GM12878 (cell line): Measurements from ENCODE around the gene TOX2. TPM values are rescaled to one million over a fixed set of nuclear protein-coding genes. Genes with fewer than 3 reads are reported as not detected.

ENCODE experiments used
- BCL11A ChIP-seq: IDR thresholded peaks from 2 replicates; pipeline ENCODE4 v1.6.1; 2011; ENCODE audit warnings: low read depth, low read length
- CREM ChIP-seq: IDR thresholded peaks from 2 replicates; pipeline ENCODE4 v1.6.1; 2014; ENCODE audit warnings: antibody characterized with exemption, low read depth
- EED ChIP-seq: sonication (generic); IDR thresholded peaks from 2 replicates; pipeline ENCODE4 v1.6.1; 2016; ENCODE audit warnings: antibody characterized with exemption, low read depth
- EP300 ChIP-seq, 2 experiments: fragments of 150-350 bp in 1 of 2; IDR thresholded peaks; 2 replicates each; pipeline ENCODE4 v1.6.1; 2011 to 2012; ENCODE audit warnings: low read depth in 2 of 2, low read length in 2 of 2, borderline replicate concordance in 1 of 2, improper control_type of control experiment in 1 of 2, inconsistent platforms in 1 of 2; ENCODE audit not compliant: control insufficient read depth in 1 of 2
- IRF4 ChIP-seq: IDR thresholded peaks from 2 replicates; pipeline ENCODE4 v1.6.1; 2011; ENCODE audit warnings: low read depth, low read length
- MTA2 ChIP-seq: fragments of 450-650 bp; IDR thresholded peaks from 2 replicates; pipeline ENCODE4 v1.6.1; 2016; ENCODE audit warnings: low read depth, mild to moderate bottlenecking, moderate library complexity
- POLR2A ChIP-seq: IDR thresholded peaks from 2 replicates; pipeline ENCODE4 v1.6.1; 2011; ENCODE audit warnings: low read depth, mild to moderate bottlenecking, low read length
- RAD51 ChIP-seq: fragments of 450-650 bp; IDR thresholded peaks from 2 replicates; pipeline ENCODE4 v1.6.1; 2016; ENCODE audit warnings: moderate library complexity, mild to moderate bottlenecking, inconsistent platforms
- RFX5 ChIP-seq: IDR thresholded peaks from 2 replicates; pipeline ENCODE4 v1.6.1; 2011; ENCODE audit warnings: low read depth, low read length, improper control_type of control experiment
- SUPT20H ChIP-seq: IDR thresholded peaks from 2 replicates; pipeline ENCODE4 v1.6.1; 2011; ENCODE audit warnings: low read depth, mild to moderate bottlenecking, low read length, moderate library complexity, borderline replicate concordance; ENCODE audit not compliant: control insufficient read depth
- ZNF217 ChIP-seq: fragments of 450-650 bp; IDR thresholded peaks from 2 replicates; pipeline ENCODE4 v1.6.1; 2017; ENCODE audit warnings: antibody characterized with exemption, mild to moderate bottlenecking
- polyA plus RNA-seq, 11 experiments: library from polyadenylated mRNA; depleted of rRNA in 4 of 11; unstranded in 6 of 11; stranded (reverse) in 5 of 11; fragments of >200 nt; fragmentation: Nextera tagmentation in 4 of 11; fragmentation: Illumina TruSeq in 1 of 11; extraction: Ambion mirVana in 4 of 11; extraction: Trizol in 1 of 11; gene quantifications; 1 replicate in 1 of 11; 2 replicates in 10 of 11; pipeline versions ENCODE4 v1.2.1 to v1.2.3, GENCODE V29; 2011 to 2016; ENCODE audit warnings: inconsistent platforms in 2 of 11, missing spikeins in 2 of 11, low read depth in 1 of 11
- total RNA-seq, 4 experiments: library from RNA; depleted of rRNA in 3 of 4; stranded (reverse); fragments of >200 nt in 3 of 4; fragmentation: Illumina TruSeq in 1 of 4; extraction: Trizol in 1 of 4; gene quantifications; 2 replicates each; pipeline versions ENCODE4 v1.2.1 to v1.2.3, GENCODE V29; 2013 to 2021
- TF ChIP-seq, protein P1 (sequence below): fragments of 450-650 bp; IDR thresholded peaks from 2 replicates; pipeline ENCODE4 v1.6.1; 2016; ENCODE audit warnings: mild to moderate bottlenecking
- TF ChIP-seq, protein P2 (sequence below): fragments of 450-650 bp; IDR thresholded peaks from 2 replicates; pipeline ENCODE4 v1.6.1; 2017; ENCODE audit warnings: low read depth, mild to moderate bottlenecking, moderate library complexity

TOX2 gene
- total and polyA plus RNA-seq, 10 of the 15 experiments (the other 5 are each of a cell fraction or from before 2014, with no cell fraction given), result 2.6 to 40.5 (median 7.9) TPM

DNA sequence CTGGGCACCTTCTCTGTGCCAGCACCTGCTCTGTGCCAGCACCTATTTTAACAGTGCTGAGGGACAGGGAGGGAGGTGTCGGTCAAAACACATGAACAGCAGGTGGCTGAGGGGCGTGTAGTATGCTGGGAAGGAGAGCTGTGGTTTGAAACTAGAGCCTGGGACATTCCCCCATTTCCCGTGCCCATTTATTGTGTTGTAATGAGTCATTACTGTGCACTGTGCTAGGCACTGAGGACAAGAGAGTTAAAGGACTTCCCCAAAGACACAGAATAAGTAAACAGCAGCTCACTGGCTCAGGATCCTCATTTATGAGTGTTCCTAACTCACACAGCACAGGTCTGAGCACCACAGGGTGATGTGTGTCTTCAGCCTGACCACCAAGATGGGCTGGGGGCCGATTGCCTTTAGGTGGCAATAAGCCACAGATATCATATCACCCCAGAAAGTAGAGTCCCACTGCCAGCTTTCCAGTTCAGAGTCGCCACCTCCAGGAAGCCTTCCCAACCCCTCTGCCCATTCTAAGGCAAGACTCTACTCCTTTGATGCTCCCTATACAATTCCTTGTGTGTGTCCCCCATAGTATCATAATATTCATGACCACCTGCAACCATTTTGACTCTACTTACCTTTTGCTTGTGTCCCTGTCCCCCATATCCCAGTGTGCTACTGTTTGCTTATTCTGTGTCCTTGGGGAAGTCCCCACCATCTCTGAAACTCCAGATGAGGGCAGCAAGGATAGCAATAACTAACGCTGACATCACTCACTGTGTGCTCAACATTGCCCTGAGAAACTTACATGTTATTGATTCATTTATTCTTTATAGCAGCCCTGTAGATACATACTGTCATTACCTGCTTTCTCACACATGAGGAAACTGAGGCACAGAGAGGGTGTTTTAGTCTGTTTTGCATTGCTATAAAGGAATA lies 87.3 kb downstream of the TOX2 start (continued):
- TF ChIP-seq SUPT20H (no peak), IRF4 (peak; percentile 49; the same call in 1 of the 2 replicates), POLR2A (no peak), ZNF217 (peak; percentile 87), BCL11A (0 out of 2 replicates have a peak, but pooled peaks have one; percentile 18), RFX5 (no peak), CREM (no peak), EP300 (IDR thresholded peaks at IDR 0.05; ENCODE audit: borderline replicate concordance in 1 of 2, control insufficient read depth in 1 of 2, low read depth in 2 of 2, low read length in 2 of 2) (peak in 1 of 2 experiments; percentile 6; a peak in 2 of 4 replicates), RAD51 (0 out of 2 replicates have a peak, but pooled peaks have one; percentile 29), MTA2 (peak; percentile 57; the same call in 1 of the 2 replicates), EED (peak; percentile 76)
- TF ChIP-seq, protein P1, sequence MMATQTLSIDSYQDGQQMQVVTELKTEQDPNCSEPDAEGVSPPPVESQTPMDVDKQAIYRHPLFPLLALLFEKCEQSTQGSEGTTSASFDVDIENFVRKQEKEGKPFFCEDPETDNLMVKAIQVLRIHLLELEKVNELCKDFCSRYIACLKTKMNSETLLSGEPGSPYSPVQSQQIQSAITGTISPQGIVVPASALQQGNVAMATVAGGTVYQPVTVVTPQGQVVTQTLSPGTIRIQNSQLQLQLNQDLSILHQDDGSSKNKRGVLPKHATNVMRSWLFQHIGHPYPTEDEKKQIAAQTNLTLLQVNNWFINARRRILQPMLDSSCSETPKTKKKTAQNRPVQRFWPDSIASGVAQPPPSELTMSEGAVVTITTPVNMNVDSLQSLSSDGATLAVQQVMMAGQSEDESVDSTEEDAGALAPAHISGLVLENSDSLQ, result peak; percentile 72
- TF ChIP-seq, protein P2, sequence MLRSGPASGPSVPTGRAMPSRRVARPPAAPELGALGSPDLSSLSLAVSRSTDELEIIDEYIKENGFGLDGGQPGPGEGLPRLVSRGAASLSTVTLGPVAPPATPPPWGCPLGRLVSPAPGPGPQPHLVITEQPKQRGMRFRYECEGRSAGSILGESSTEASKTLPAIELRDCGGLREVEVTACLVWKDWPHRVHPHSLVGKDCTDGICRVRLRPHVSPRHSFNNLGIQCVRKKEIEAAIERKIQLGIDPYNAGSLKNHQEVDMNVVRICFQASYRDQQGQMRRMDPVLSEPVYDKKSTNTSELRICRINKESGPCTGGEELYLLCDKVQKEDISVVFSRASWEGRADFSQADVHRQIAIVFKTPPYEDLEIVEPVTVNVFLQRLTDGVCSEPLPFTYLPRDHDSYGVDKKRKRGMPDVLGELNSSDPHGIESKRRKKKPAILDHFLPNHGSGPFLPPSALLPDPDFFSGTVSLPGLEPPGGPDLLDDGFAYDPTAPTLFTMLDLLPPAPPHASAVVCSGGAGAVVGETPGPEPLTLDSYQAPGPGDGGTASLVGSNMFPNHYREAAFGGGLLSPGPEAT, result peak; percentile 65; the same call in 1 of the 2 replicates
